NCI-H526 treated with DMSO at 0.1 percent for 48 hours (cell line): ENCODE data around the gene MAP3K9.
A peak's percentile ranks its signal among the peaks of the same experiment; 100 is the strongest.
"Not testable (repeated sequence)": the region's sequence is repeated elsewhere in the genome, so short reads cannot be mapped to it uniquely, and the experiment has no call there.

ENCODE experiments used
- DNase-seq: peaks from one replicate; lab custom pipeline; 2025; lab: John Stamatoyannopoulos, UW

Gene MAP3K9

DNA sequence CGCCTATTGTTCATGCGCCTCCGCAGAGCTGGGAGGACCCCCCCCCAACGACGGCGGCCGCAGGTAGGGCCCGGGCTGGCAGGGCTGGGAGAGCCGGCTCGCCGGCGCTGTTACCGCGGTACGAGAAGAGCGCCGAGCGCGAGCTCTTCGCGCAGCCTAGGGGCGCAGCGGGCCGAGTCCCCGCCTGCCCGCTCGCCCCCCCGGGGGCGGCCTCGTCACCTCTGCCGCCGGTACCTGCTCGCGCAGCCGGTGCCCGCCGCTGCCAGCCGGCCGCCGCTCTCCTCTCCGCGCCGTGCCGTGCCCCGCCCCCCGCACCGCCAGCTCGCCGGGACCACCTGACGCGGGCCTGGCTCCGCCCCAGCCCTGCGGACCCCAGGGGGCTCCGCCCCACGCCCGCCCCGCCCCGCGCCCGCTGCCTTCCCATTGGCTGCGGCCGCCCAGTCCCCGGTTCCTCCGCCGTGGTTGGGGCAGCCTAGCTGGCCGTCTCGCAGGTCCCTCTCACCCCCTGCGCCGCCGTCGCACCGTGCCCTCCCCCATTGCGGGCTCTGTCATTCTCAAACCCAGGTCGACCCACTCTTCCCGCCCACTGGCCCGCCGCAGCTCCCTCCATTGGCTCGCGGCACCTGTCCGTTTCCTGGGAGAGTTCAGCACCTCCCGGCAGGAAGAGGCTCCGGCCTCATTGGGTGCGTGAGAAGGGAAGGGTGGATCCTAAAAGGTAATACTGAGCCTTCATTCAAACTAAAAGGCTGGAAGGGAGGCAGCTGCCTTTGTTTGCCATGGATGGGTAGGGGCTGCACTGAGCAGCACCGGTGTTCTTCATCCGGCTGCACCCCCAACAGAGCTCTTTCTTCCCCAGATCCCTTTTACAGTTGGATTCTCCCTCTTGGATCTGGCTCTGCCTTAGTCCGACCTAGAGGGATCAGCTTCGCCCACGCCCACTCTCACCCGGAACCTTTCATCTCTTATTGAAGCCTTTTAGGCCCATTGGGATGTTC, at the start of gene MAP3K9:
Gene MAP3K9, minus strand, starts transcription at position 289 of the 995 bp plus-strand sequence. CDS start 342 bp downstream, outside the sequence.
- peak; percentile 95 for DNase-seq

DNA sequence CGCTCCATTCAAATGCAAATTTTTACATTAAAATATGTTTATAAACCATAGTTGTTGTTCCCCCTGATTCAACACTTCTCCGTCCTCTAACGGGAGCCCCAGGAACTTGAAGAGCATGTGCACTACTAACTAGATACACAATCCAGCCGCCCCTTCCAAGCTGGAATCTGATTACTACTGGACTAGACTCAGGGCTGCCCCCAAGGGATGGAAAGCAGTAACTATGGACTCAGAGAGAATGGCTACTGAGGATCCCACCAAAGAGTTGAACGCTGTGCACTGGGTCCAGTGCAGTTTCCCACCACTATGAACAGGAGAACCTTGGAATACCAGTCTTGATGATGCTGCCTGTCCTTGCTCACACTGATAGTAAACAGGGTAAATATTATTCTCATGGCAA, 49.3 kb upstream of the MAP3K9 start:
- no peak for DNase-seq

DNA sequence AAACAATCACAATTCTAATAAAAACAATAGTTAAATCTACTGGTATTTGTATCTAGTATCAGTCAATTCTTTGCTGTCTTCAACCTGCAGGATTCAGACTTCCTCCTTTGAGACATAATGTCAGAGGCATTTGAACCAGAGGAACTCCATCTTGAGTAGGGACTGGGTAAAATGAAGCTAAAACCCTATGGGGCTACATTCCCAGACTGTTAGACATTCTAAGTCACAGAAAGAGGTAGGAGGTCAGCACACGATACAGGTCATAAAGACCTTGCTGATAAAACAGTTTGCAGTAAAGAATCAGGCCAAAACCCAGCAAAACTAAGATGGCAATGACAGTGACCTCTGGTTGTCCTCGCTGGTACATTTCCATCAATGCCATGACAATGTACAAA, 48.2 kb upstream of the MAP3K9 start:
- DNase-seq = no peak

DNA sequence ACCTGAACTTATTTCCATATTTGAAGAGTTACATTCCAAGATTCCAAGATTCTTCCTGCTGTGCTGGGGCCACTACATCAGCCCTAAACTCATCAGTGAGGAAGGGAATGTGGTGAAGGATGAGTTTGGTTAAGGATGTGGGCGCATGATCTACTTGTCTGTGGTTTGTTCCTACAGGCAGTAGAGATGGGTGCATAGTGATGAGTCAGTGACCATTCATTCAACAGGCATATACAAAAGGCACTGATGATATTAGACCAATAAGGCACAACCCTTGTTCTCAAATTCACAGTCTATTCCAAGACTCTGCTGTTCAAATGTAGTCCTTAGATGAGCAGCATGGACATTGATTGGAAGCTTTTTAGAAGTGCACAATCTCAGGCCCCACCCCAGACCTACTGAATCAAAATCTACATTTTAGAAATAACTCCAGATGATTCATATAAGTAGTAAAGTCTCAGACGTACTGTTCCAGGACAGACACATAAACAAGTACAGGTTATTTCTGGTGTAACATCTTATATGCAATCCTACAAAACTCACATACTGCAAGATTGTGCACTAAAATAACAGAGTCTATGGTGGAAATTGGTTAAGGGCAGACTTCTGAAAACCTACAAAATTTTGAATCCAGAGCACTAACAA, 47.7 kb upstream of the MAP3K9 start:
- DNase-seq = no peak

GRCh38 chr14:70855486-70855885, 46.2 kb upstream of the MAP3K9 start:
- DNase-seq = no peak

GRCh38 chr14:70853658-70854057, 44.3 kb upstream of the MAP3K9 start:
- DNase-seq = not testable (repeated sequence)

DNA sequence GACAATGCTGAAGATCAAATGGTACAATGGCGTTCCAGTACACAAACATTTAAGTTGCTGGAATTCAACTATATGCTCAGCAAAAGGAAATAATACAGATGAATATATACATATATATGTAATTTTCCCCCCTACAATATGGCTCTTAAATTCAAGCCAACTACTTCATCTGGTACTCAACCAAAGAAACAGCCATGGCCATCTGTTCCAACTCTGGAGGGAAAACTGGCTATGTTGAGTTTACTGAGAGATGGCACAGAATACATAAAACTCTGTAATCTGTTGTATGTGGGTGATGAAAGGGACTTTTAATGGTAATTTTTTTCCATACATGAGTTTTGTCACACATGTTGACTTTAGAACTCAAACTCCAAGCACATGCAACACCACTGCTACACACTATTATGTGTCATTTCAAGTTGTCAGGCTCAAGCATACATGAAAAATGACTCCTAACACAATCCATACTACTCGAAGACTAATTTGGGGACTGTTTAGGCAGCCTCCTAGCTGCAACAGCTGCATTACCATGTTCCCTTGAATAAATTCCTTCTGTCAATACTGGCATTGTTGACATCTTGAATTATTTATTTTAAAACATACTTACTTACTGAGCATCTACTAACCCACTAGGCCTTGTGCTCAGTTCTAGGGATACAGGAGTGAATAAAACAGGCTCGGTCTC, 38.2 kb upstream of the MAP3K9 start:
- no peak for DNase-seq

DNA sequence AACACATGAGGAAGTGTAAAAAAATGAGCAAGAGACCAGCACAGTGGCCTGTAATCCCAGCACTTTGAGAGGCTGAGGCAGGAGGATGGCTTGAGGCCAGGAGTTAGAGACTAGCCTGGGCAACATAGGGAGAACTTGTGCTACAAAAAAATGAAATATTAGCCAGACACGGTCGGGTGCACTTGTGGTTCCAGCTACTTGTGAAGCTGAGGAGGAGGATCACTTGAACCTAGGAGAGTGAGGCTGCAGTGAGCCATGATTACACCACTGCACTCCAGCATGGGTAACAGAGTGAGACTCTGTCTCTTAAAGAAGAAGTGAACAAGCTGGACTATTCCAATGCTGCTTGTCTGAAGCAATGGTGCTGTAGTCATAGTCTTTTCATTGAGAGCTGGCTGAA, 36.3 kb upstream of the MAP3K9 start:
- DNase-seq = no peak

GRCh38 chr14:70842851-70843462, 33.6 kb upstream of the MAP3K9 start:
- no peak for DNase-seq

- DNase-seq = no peak
Observed at GRCh38 chr14:70838076-70838475, 28.8 kb upstream of the MAP3K9 start.

GRCh38 chr14:70836946-70837345, 27.6 kb upstream of the MAP3K9 start:
- DNase-seq = peak; percentile 21

DNA sequence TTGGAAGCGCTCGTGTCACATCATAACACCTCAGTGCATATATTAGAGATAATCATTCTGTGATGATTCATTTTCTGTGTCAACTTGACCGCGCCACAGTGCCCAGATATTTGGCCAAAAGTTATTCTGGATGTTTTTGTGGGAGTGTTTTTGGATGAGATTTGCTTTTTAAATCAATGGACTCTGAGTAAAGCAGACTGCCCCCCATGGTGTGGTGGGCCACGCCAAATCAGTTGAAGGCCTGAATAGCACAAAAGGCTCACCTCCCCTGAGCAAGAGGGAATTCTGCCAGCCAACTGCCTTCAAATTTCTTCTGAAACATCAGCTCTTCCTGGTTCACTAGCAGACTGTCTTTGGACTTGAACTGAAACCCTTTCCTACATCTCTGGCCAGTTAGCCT, 24.6 kb upstream of the MAP3K9 start:
- DNase-seq = no peak

GRCh38 chr14:70832561-70833305, 23.4 kb upstream of the MAP3K9 start:
- no peak for DNase-seq

DNA sequence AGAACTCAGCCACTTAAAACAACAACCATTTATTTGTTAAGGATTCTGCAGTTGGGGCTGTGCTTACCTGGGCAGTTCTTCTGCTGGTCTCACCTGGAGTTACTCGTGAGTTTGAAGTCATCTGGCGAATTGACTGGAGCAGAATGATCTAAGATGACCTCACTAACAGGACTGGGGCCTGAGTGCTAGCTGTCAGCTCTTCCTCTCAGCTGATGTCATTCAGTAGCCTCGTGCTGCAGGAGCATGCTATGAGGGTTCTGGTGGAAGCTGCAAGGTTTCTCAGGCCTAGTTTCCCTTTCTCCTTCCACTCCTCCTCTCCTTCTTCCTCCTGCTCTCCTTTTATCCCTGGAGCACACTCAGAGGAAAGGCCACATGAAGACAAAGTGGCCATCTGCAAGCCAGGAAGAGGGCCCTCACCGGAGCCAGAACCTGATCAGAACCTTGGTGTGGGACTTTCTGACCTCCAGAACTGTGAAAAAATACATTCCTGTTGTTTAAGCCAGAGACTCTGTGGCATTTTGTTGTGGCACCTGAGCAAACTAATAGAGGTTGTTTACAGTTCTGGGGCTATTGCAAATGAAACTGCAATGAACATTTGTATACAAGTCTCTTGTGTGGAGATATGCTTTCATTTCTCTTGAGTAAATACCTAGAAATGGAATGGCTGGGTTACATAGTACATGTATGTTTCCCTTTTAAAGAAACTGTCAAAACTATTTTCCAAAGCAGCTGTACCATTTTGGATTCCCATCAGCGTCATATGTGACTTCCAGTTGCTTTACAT, 21.9 kb upstream of the MAP3K9 start:
- DNase-seq = no peak

- no peak for DNase-seq
Observed at GRCh38 chr14:70828188-70828587, 18.9 kb upstream of the MAP3K9 start.

DNA sequence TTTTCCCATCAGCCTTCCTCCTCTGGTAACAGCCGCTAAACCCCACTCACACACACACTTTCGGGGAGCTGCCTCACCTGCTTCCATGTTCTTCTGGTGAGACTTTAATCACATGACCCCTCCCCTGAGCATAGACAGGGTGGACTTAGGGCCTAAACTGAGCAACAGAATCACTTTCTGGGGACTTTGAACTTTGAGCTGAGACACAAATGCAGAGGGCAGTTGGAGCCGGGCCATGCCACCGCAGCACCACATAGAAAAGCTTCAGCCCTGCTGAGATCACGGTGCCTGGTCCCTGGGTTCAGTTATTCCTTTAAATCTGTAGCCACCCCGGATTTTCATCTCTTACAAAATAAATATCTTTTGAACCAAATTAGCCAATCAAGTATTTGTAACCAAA, 18.4 kb upstream of the MAP3K9 start:
- no peak for DNase-seq

GRCh38 chr14:70827347-70827746, 18.0 kb upstream of the MAP3K9 start:
- no peak for DNase-seq

GRCh38 chr14:70823281-70823680, 14.0 kb upstream of the MAP3K9 start:
- no peak for DNase-seq

GRCh38 chr14:70822530-70823185, 13.3 kb upstream of the MAP3K9 start:
- peak; percentile 28 for DNase-seq
